NCI-H2107 (cell line): ENCODE results near the gene RABEP1.

Source experiments
- DNase-seq: peaks from one replicate; lab custom pipeline; 2025; lab: John Stamatoyannopoulos, UW

RABEP1 gene

GRCh38 chr17:5362162-5362811, 80.2 kb downstream of the RABEP1 start:
- DNase-seq = no peak

GRCh38 chr17:5364156-5364555, 82.1 kb downstream of the RABEP1 start:
- DNase-seq = no peak

- no peak for DNase-seq
These were observed 82.6 kb downstream of the RABEP1 start for GRCh38 chr17:5364696-5365095.

- no peak for DNase-seq
These were observed 83.7 kb downstream of the RABEP1 start for GRCh38 chr17:5365831-5366230.

GRCh38 chr17:5370411-5370810, 88.3 kb downstream of the RABEP1 start:
- no peak for DNase-seq

- DNase-seq = no peak
These were observed 91.0 kb downstream of the RABEP1 start for GRCh38 chr17:5373112-5373511.

GRCh38 chr17:5378566-5379207, 96.6 kb downstream of the RABEP1 start:
- no peak for DNase-seq

- no peak for DNase-seq
These were observed 97.4 kb downstream of the RABEP1 start for GRCh38 chr17:5379351-5380107.

GRCh38 chr17:5380491-5381135, 98.5 kb downstream of the RABEP1 start:
- no peak for DNase-seq

GRCh38 chr17:5381542-5381941, 99.5 kb downstream of the RABEP1 start:
- DNase-seq = no peak

GRCh38 chr17:5391678-5392077, 109.6 kb downstream of the RABEP1 start:
- no peak for DNase-seq

GRCh38 chr17:5396612-5397011, 114.5 kb downstream of the RABEP1 start:
- no peak for DNase-seq

GRCh38 chr17:5399767-5400166, 117.7 kb downstream of the RABEP1 start:
- no peak for DNase-seq

GRCh38 chr17:5405400-5405799, 123.3 kb downstream of the RABEP1 start:
- DNase-seq = no peak

- DNase-seq = no peak
These were observed 126.1 kb downstream of the RABEP1 start for GRCh38 chr17:5408186-5408585.

GRCh38 chr17:5410594-5411272, 128.6 kb downstream of the RABEP1 start:
- DNase-seq = no peak

- DNase-seq = no peak
These were observed 131.6 kb downstream of the RABEP1 start for GRCh38 chr17:5413682-5414081.

- no peak for DNase-seq
These were observed 134.8 kb downstream of the RABEP1 start for GRCh38 chr17:5416901-5417300.

GRCh38 chr17:5418858-5419355, 136.8 kb downstream of the RABEP1 start:
- DNase-seq = no peak

- DNase-seq = peak; percentile 85
These were observed 137.4 kb downstream of the RABEP1 start, which contains the start of gene NUP88 for GRCh38 chr17:5419356-5419958. NUP88 (minus strand) TSS chr17:5419662; CDS start chr17:5419650, 12 bp downstream.

- DNase-seq = peak; percentile 82
These were observed 138.0 kb downstream of the RABEP1 start, which contains the start of gene RPAIN for GRCh38 chr17:5419959-5420653. RPAIN (plus strand) TSS chr17:5420182; CDS start chr17:5420211, 29 bp downstream.
